ENCODE results near the gene IFT88. TPM values are rescaled to one million over a fixed set of nuclear protein-coding genes. Genes with fewer than 3 reads are reported as not detected.

Gene IFT88
- total RNA-seq, 1 experiment from 2014 or later, result 5.2 TPM

DNA sequence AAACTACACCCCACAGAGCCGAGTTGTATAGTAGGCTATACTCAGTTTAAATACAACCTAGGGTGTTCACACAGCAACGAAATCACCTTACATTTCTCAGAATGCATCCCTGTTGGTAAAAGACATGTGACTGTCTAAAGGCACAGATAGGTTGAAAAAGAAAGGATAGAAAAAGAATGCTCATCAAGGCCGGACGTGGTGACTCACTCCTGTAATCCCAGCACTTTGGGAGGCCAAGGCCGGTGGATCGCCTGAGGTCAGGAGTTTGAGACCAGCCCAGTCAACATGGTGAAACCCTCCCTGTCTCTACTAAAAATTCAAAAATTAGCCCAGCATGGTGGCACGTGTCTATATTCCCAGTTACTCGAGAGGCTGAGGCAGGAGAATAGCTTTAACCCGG lies 132.8 kb downstream of the IFT88 start:
- no peaks in the 10 kb centered on the region for H3K4me1 ChIP-seq (ENCODE audit: insufficient read depth, low read length)
- H2BK20ac ChIP-seq (ENCODE audit: low read depth, low read length, poor library complexity, severe bottlenecking), result no peak overlapping the region
- H3K27me3 ChIP-seq (ENCODE audit: insufficient read depth, low read length), result peaks cover 6% of the 10 kb centered on the region; the same call in 1 of the 2 replicates
- no peak overlapping the region for H3K56ac ChIP-seq (ENCODE audit: insufficient read length, low read depth, low read length)
- no peaks in the 10 kb centered on the region for H3K9me3 ChIP-seq (ENCODE audit: control insufficient read depth, low read depth, low read length)
- H4K5ac ChIP-seq (ENCODE audit: insufficient read length, low read depth, low read length), result no peak overlapping the region
- WGBS (ENCODE audit: extremely low coverage, insufficient read length, low lambda C conversion rate), result no CpG with 5 or more reads among the region's 9 CpGs
- no peak for DNase-seq
- no peak overlapping the region for H3K4me3 Mint-ChIP-seq
- no peak overlapping the region for H4K8ac ChIP-seq (replicated peaks; ENCODE audit: insufficient read length, low read depth, low read length)
- no peak overlapping the region for H2BK120ac ChIP-seq (ENCODE audit: low read depth, low read length, poor library complexity, severe bottlenecking)
- no peak overlapping the region for H3K23ac ChIP-seq (ENCODE audit: insufficient read length, low read depth, low read length)
- H3K27ac Mint-ChIP-seq, result no peak overlapping the region
- no peak overlapping the region for H3K14ac ChIP-seq (ENCODE audit: insufficient read depth, low read length)
- no peaks in the 10 kb centered on the region; a peak in 1 of 7 replicates for H3K36me3 Mint-ChIP-seq (ENCODE audit: insufficient read depth in 1 of 3, low read depth in 3 of 3)
- H3K27ac ChIP-seq (ENCODE audit: insufficient read length, low read depth, low read length), result no peak overlapping the region
- peaks cover 9 to 10% of the 10 kb centered on the region in 2 experiments for H3K4me1 Mint-ChIP-seq
- H2BK5ac ChIP-seq (ENCODE audit: insufficient read length, low read length), result no peak overlapping the region
- no peak overlapping the region for H2AFZ ChIP-seq (ENCODE audit: low read length)
- H4K91ac ChIP-seq (ENCODE audit: insufficient read length, low read depth, low read length), result no peak overlapping the region
- no peaks in the 10 kb centered on the region for H3K79me1 ChIP-seq (ENCODE audit: insufficient read depth, low read depth, low read length, poor library complexity, severe bottlenecking)
- H2AK5ac ChIP-seq (ENCODE audit: insufficient read length, low read length), result no peak overlapping the region
- H3K4me2 ChIP-seq (ENCODE audit: insufficient read depth, insufficient read length, low read length), result no peak overlapping the region
- no peaks in the 10 kb centered on the region for H3K79me2 ChIP-seq (ENCODE audit: insufficient read depth, low read length)
- no peak overlapping the region for H2BK15ac ChIP-seq (ENCODE audit: low read depth, low read length)
- TF ChIP-seq, protein P1, sequence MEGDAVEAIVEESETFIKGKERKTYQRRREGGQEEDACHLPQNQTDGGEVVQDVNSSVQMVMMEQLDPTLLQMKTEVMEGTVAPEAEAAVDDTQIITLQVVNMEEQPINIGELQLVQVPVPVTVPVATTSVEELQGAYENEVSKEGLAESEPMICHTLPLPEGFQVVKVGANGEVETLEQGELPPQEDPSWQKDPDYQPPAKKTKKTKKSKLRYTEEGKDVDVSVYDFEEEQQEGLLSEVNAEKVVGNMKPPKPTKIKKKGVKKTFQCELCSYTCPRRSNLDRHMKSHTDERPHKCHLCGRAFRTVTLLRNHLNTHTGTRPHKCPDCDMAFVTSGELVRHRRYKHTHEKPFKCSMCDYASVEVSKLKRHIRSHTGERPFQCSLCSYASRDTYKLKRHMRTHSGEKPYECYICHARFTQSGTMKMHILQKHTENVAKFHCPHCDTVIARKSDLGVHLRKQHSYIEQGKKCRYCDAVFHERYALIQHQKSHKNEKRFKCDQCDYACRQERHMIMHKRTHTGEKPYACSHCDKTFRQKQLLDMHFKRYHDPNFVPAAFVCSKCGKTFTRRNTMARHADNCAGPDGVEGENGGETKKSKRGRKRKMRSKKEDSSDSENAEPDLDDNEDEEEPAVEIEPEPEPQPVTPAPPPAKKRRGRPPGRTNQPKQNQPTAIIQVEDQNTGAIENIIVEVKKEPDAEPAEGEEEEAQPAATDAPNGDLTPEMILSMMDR (conservative IDR thresholded peaks at IDR 0.05), result no peak
- peaks cover 35% of the 10 kb centered on the region for H3K27me3 Mint-ChIP-seq (ENCODE audit: low read depth)
- no peak overlapping the region for H3K4ac ChIP-seq (ENCODE audit: low read depth, low read length)
- no peak overlapping the region for H3T11ph ChIP-seq (ENCODE audit: low read length)
- H3K23me2 ChIP-seq (ENCODE audit: insufficient read length, low read depth, low read length, poor library complexity, severe bottlenecking), result peaks cover 9% of the 10 kb centered on the region
- no peak overlapping the region for H3K18ac ChIP-seq (ENCODE audit: insufficient read length, low read depth, low read length)
- H3K9me3 Mint-ChIP-seq, result no peaks in the 10 kb centered on the region
- H3K9ac ChIP-seq (ENCODE audit: extremely low read depth, insufficient read length, low read length), result no peak overlapping the region
- H4K20me1 ChIP-seq (ENCODE audit: control insufficient read depth, insufficient read depth, insufficient read length), result no peaks in the 10 kb centered on the region
- no peak overlapping the region for H2BK12ac ChIP-seq (ENCODE audit: insufficient read length, low read depth, low read length)

Data from H9 (cell line).